Right lobe of liver (tissue), 4 donors: Measurements from ENCODE around the gene FCF1.

Experiments used
- CTCF ChIP-seq, 4 donors: fragments of 200-600 bp in 3 of 4; fragments of 450-650 bp in 1 of 4; IDR thresholded peaks; one replicate each; pipeline versions ENCODE4 v1.5.1 to v1.8.0; 2016 to 2022; ENCODE audit warnings: antibody characterized with exemption in 4 of 4, mild to moderate bottlenecking in 2 of 4
- POLR2A ChIP-seq: fragments of 450-650 bp; IDR thresholded peaks from one replicate; pipeline ENCODE4 v1.6.1; 2017; ENCODE audit warnings: antibody characterized with exemption, mild to moderate bottlenecking
- donor health status: DM: no; HTN: no; CAD: no.
- donor health status: DM: no; HTN: no; CAD: no.
- donor health status: DM: no; HTN: yes; CAD: no.

- TF ChIP-seq CTCF (IDR thresholded peaks at IDR 0.05) (no peak), POLR2A (no peak)
These were observed 34.3 kb downstream of the FCF1 start for GRCh38 chr14:74747237-74747636.
